Activated CD4-positive, alpha-beta memory T cell treated with anti-CD3 and anti-CD28 coated beads for 36 hours (primary cell): ENCODE measurements around the gene STRAP. TPM values are rescaled to one million over a fixed set of nuclear protein-coding genes. Genes with fewer than 3 reads are reported as not detected.
"Not testable (repeated sequence)": the region's sequence is repeated elsewhere in the genome, so short reads cannot be mapped to it uniquely, and the experiment has no call there.

Experiments
- CTCF ChIA-PET: fragments of 350-600 bp; sonication (Branson Sonifier 250); formaldehyde crosslinking; loops from one replicate; lab custom pipeline; 2021; ENCODE audit warnings: antibody characterized with exemption, inconsistent platforms; lab: Charles Lee
- POLR2A ChIA-PET: fragments of 350-600 bp; sonication (Branson Sonifier 250); formaldehyde crosslinking; loops from one replicate; lab custom pipeline; 2021; ENCODE audit warnings: antibody characterized with exemption; lab: Charles Lee
- DNase-seq: peaks from one replicate; pipeline ENCODE4 v3.0.0-alpha.2; 2020
- H3K27ac Mint-ChIP-seq: one replicate; pipeline ENCODE4 v1.8.0; 2021; ENCODE audit warnings: mixed read lengths
- H3K27me3 Mint-ChIP-seq: one replicate; pipeline ENCODE4 v1.8.0; 2021; ENCODE audit warnings: mixed read lengths
- H3K36me3 Mint-ChIP-seq: one replicate; pipeline ENCODE4 v1.8.0; 2021; ENCODE audit warnings: mixed read lengths
- H3K4me1 Mint-ChIP-seq: one replicate; pipeline ENCODE4 v1.8.0; 2021; ENCODE audit warnings: low read depth, mixed read lengths
- H3K4me3 Mint-ChIP-seq: one replicate; pipeline ENCODE4 v1.8.0; 2021; ENCODE audit warnings: mild to moderate bottlenecking, mixed read lengths
- H3K9me3 Mint-ChIP-seq: one replicate; pipeline ENCODE4 v1.8.0; 2021; ENCODE audit warnings: mixed read lengths
- intact Hi-C: fragments of 100-400 bp; cut with micrococcal nuclease; formaldehyde crosslinking; loops from one replicate; pipeline ENCODE4 v1.15.1; 2023
- total RNA-seq, 2 experiments: library from RNA; stranded (reverse); gene quantifications; one replicate each; pipeline ENCODE4 v1.2.3, GENCODE V29; 2021

Gene STRAP
- total RNA-seq, 2 experiments from 2014 or later, result 135 to 140 TPM

- POLR2A ChIA-PET, result no interaction called here
- H3K9me3 Mint-ChIP-seq, result no peaks in the 10 kb centered on the region
- CTCF ChIA-PET, result no interaction called here
- intact Hi-C loops, result no loop called here
- peaks cover 6% of the 10 kb centered on the region for H3K36me3 Mint-ChIP-seq
- H3K27me3 Mint-ChIP-seq, result no peaks in the 10 kb centered on the region
- H3K4me1 Mint-ChIP-seq, result peaks cover 2% of the 10 kb centered on the region
- H3K4me3 Mint-ChIP-seq, result no peak overlapping the region
- no peak for DNase-seq
- H3K27ac Mint-ChIP-seq, result no peak overlapping the region
These were observed 46.8 kb downstream of the STRAP start for GRCh38 chr12:15928870-15929571.

GRCh38 chr12:15931590-15932053 is 49.4 kb downstream of the STRAP start:
- ChIA-PET CTCF (interaction anchor here (1.5 kb wide), 1 partner anchor 20 kb away, joined by 3 read pairs; no protein-coding TSS in a partner anchor), POLR2A (no interaction called here)
- no peaks in the 10 kb centered on the region for H3K9me3 Mint-ChIP-seq
- intact Hi-C loops, result no loop called here
- peaks cover 3% of the 10 kb centered on the region for H3K36me3 Mint-ChIP-seq
- no peak overlapping the region for H3K4me3 Mint-ChIP-seq
- H3K27me3 Mint-ChIP-seq, result no peaks in the 10 kb centered on the region
- peaks cover 2% of the 10 kb centered on the region for H3K4me1 Mint-ChIP-seq
- H3K27ac Mint-ChIP-seq, result no peak overlapping the region
- DNase-seq, result no peak

- Mint-ChIP-seq H3K4me1 (peaks cover 2% of the 10 kb centered on the region), H3K27me3 (no peaks in the 10 kb centered on the region), H3K36me3 (peaks cover 4% of the 10 kb centered on the region), H3K9me3 (no peaks in the 10 kb centered on the region), H3K27ac (no peak overlapping the region), H3K4me3 (no peak overlapping the region)
- intact Hi-C loops, result no loop called here
- no peak for DNase-seq
- POLR2A ChIA-PET, result no interaction called here
- CTCF ChIA-PET, result interaction anchor here (1.5 kb wide), 1 partner anchor 21 kb away, joined by 3 read pairs; no protein-coding TSS in a partner anchor
These were observed 50.1 kb downstream of the STRAP start for GRCh38 chr12:15932327-15932726.

- Mint-ChIP-seq H3K36me3 (peaks cover 8% of the 10 kb centered on the region), H3K27ac (no peak overlapping the region), H3K4me3 (no peak overlapping the region), H3K27me3 (no peaks in the 10 kb centered on the region), H3K4me1 (peaks cover 2% of the 10 kb centered on the region), H3K9me3 (peaks cover 2% of the 10 kb centered on the region)
- DNase-seq, result no peak
- intact Hi-C loops, result no loop called here
- CTCF ChIA-PET, result no interaction called here
- POLR2A ChIA-PET, result no interaction called here
These were observed 50.8 kb downstream of the STRAP start for GRCh38 chr12:15932971-15933370.

GRCh38 chr12:15933751-15934150 is 51.6 kb downstream of the STRAP start:
- Mint-ChIP-seq H3K4me3 (no peak overlapping the region), H3K4me1 (peaks cover 2% of the 10 kb centered on the region), H3K27ac (no peak overlapping the region), H3K36me3 (peaks cover 9% of the 10 kb centered on the region), H3K9me3 (peaks cover 3% of the 10 kb centered on the region), H3K27me3 (no peaks in the 10 kb centered on the region)
- ChIA-PET CTCF (no interaction called here), POLR2A (no interaction called here)
- intact Hi-C loops, result no loop called here
- DNase-seq, result no peak

GRCh38 chr12:15936751-15937150 is 54.6 kb downstream of the STRAP start:
- Mint-ChIP-seq H3K4me1 (no peaks in the 10 kb centered on the region), H3K36me3 (peaks cover 20% of the 10 kb centered on the region), H3K4me3 (no peak overlapping the region), H3K9me3 (peaks cover 16% of the 10 kb centered on the region), H3K27me3 (no peaks in the 10 kb centered on the region), H3K27ac (no peak overlapping the region)
- ChIA-PET CTCF (no interaction called here), POLR2A (no interaction called here)
- intact Hi-C loops, result no loop called here
- DNase-seq, result no peak

GRCh38 chr12:15937902-15938301 is 55.7 kb downstream of the STRAP start:
- Mint-ChIP-seq H3K4me1 (no peaks in the 10 kb centered on the region), H3K27me3 (no peaks in the 10 kb centered on the region), H3K27ac (no peak overlapping the region), H3K4me3 (no peak overlapping the region), H3K9me3 (peaks cover 26% of the 10 kb centered on the region), H3K36me3 (peaks cover 28% of the 10 kb centered on the region)
- POLR2A ChIA-PET, result no interaction called here
- DNase-seq, result no peak
- CTCF ChIA-PET, result no interaction called here
- intact Hi-C loops, result no loop called here

GRCh38 chr12:15939111-15939510 is 56.9 kb downstream of the STRAP start:
- ChIA-PET POLR2A (no interaction called here), CTCF (no interaction called here)
- intact Hi-C loops, result no loop called here
- no peak for DNase-seq
- Mint-ChIP-seq H3K4me3 (no peak overlapping the region), H3K9me3 (peaks cover 31% of the 10 kb centered on the region), H3K27ac (no peak overlapping the region), H3K27me3 (no peaks in the 10 kb centered on the region), H3K36me3 (peaks cover 29% of the 10 kb centered on the region), H3K4me1 (no peaks in the 10 kb centered on the region)

GRCh38 chr12:15942475-15942874 is 60.3 kb downstream of the STRAP start:
- Mint-ChIP-seq H3K4me1 (peaks cover 3% of the 10 kb centered on the region), H3K27me3 (no peaks in the 10 kb centered on the region), H3K4me3 (no peak overlapping the region), H3K36me3 (peaks cover 47% of the 10 kb centered on the region), H3K27ac (no peak overlapping the region), H3K9me3 (peaks cover 46% of the 10 kb centered on the region)
- CTCF ChIA-PET, result no interaction called here
- POLR2A ChIA-PET, result no interaction called here
- intact Hi-C loops, result no loop called here
- DNase-seq, result no peak

GRCh38 chr12:15943519-15943918 is 61.3 kb downstream of the STRAP start:
- not testable (repeated sequence) for H3K4me1 Mint-ChIP-seq

GRCh38 chr12:15948461-15948860 is 66.3 kb downstream of the STRAP start:
- H3K27ac Mint-ChIP-seq, H3K4me1 Mint-ChIP-seq, POLR2A ChIA-PET, H3K4me3 Mint-ChIP-seq, H3K27me3 Mint-ChIP-seq, DNase-seq, CTCF ChIA-PET, intact Hi-C loops: not testable (repeated sequence)
- H3K9me3 Mint-ChIP-seq, result peaks cover 26% of the 10 kb centered on the region
- peaks cover 32% of the 10 kb centered on the region for H3K36me3 Mint-ChIP-seq

More at GRCh38 chr12:15943519-15943918, 61.3 kb downstream of the STRAP start:
- peaks cover 48% of the 10 kb centered on the region for H3K36me3 Mint-ChIP-seq
- intact Hi-C loops, H3K27ac Mint-ChIP-seq, POLR2A ChIA-PET, H3K27me3 Mint-ChIP-seq, H3K4me3 Mint-ChIP-seq, DNase-seq, CTCF ChIA-PET: not testable (repeated sequence)
- peaks cover 48% of the 10 kb centered on the region for H3K9me3 Mint-ChIP-seq
